GM19025 (cell line): Measurements from ENCODE around the gene DNAJA4.
A peak's percentile ranks its signal among the peaks of the same experiment; 100 is the strongest.

Experiments
- ATAC-seq: cut with Tn5 transposase; IDR thresholded peaks from one replicate; pipeline ENCODE4 v1.9.1; 2021; ENCODE audit warnings: mild to moderate bottlenecking, low read depth, moderate library complexity; ENCODE audit not compliant: unreplicated experiment

The DNAJA4 gene

GRCh38 chr15:78312957-78313356 is 48.6 kb downstream of the DNAJA4 start:
- no peak for ATAC-seq

- ATAC-seq: no peak
These were observed 49.0 kb downstream of the DNAJA4 start for GRCh38 chr15:78313383-78313782.

GRCh38 chr15:78314181-78314581 is 49.8 kb downstream of the DNAJA4 start:
- no peak for ATAC-seq

- ATAC-seq: no peak
These were observed 51.4 kb downstream of the DNAJA4 start for GRCh38 chr15:78315686-78316282.

GRCh38 chr15:78316283-78317083 is 52.1 kb downstream of the DNAJA4 start:
- peak; percentile 55 for ATAC-seq

GRCh38 chr15:78317145-78317836 is 52.9 kb downstream of the DNAJA4 start:
- no peak for ATAC-seq

- no peak for ATAC-seq
These were observed 55.2 kb downstream of the DNAJA4 start for GRCh38 chr15:78319588-78319987.

- ATAC-seq: no peak
These were observed 55.8 kb downstream of the DNAJA4 start for GRCh38 chr15:78320183-78320582.

GRCh38 chr15:78321041-78321570 is 56.7 kb downstream of the DNAJA4 start:
- no peak for ATAC-seq

- no peak for ATAC-seq
These were observed 57.4 kb downstream of the DNAJA4 start for GRCh38 chr15:78321786-78322185.

GRCh38 chr15:78322243-78322642 is 57.9 kb downstream of the DNAJA4 start:
- no peak for ATAC-seq

- ATAC-seq: no peak
These were observed 58.6 kb downstream of the DNAJA4 start for GRCh38 chr15:78322724-78323521.

- ATAC-seq: no peak
These were observed 59.3 kb downstream of the DNAJA4 start for GRCh38 chr15:78323693-78324092.

- ATAC-seq: no peak
These were observed 59.8 kb downstream of the DNAJA4 start for GRCh38 chr15:78324144-78324543.

- ATAC-seq: no peak
These were observed 60.9 kb downstream of the DNAJA4 start for GRCh38 chr15:78325092-78325843.

GRCh38 chr15:78327466-78327865 is 63.1 kb downstream of the DNAJA4 start:
- ATAC-seq: no peak

GRCh38 chr15:78329625-78330024 is 65.3 kb downstream of the DNAJA4 start:
- no peak for ATAC-seq
